EL (cell line): ENCODE measurements around the gene TRPM1.

Experiments
- DNase-seq: peaks from one replicate; pipeline ENCODE4 v3.0.0-alpha.2; 2016

The TRPM1 gene

DNA sequence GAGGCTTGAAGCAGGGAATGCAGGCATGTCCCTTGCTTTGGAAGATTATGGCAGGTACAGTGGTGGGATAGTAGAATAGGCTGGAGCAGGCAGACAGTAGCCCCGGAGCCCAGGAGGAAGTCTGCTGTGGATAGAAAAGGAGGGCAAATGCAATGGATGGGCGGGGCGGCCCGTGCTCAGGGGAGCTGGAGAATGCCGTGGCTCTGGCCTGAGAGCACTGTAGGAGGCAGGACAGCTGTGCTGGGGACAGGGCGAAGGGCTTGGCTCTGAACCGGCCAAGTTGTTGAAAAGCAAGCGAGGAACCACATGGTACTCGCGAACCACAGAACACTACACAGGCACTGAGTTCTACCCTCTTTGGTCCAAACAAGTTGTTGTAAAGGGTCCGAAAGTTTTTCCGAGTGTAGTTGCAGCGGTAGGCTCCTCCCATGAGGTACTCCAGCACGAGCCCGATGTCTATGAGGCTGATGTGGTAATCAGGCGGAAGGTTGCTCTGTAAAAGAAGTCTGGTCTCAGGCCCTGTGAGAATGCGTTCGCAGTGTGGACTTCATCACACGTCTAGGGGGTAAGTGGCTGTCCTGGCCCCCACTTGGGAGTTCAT, 54.7 kb downstream of the TRPM1 start:
- no peak for DNase-seq

DNA sequence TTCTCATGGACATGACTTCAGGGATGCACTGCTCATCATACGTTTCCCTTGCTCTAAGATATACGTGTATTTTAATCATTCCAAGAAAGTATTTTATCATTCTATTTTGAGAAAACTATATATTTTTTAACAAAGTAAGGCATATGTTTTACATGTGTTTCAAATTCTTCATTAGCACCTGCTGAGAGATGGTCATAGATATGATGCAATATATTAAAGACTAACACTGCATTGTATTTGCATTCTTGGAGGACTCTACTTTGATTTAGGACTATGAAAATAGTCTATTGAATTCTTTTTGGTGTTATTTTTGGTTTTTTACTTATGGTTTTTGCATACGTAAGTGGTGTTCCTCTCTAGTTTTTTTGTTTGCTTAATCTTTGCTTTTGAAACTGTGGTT, 55.9 kb downstream of the TRPM1 start:
- DNase-seq: no peak

DNA sequence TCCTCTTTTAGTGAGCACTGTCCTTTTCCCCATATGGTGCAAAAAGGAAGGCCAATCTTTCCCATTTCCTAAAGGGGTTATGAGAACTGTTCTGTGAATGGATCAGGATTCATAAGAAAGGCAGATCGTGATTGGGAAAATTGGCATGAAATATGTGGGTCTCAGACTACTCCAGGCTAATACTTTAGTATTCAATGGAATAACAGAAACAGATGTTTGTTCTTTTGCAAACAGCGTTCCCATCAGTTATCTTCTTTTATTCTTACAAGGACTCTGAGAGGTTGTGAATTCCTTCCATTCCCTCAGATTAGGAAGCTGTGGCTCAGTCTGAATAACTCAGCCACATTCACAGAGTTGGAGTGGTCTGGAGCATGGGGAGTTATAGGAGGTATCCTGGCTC, 58.8 kb downstream of the TRPM1 start:
- no peak for DNase-seq

DNA sequence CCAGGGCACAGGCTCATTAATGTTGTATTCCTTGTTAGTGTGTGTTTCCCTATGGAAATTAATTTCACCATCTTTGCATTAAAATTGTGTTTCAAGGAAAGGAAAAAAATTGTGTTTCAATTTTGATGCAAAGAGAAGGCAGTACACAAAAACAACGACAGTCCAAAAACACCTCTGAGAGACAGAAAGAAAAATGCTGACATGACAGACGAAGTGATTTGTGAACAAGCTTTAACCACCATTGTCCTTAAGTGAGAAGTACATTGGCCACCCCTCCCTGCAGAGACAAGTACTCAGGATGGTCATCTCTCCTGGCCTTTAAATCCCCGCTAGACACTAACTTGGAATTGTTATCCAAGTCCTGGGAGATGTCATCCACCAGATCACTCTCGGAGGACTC, 59.9 kb downstream of the TRPM1 start:
- DNase-seq: no peak

DNA sequence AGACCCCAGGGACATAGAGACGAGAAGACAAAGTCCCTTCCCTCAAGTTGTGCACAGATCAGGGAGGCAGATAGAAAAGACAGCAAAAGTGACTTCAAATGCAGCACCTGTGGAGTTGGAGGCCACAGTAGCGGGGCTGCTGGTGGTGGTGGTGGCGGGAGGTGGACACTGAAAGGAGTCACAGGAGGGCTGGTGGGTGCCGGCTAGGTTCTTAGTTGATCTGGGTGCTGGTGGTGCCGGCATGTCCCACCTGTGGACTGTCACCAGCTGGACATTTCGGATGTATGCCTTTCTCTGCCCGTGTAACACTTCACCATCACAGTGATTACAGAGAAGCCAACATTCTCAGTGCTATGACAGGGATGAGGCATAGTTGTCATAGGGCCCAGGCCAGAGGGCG, 60.9 kb downstream of the TRPM1 start:
- DNase-seq: no peak

DNA sequence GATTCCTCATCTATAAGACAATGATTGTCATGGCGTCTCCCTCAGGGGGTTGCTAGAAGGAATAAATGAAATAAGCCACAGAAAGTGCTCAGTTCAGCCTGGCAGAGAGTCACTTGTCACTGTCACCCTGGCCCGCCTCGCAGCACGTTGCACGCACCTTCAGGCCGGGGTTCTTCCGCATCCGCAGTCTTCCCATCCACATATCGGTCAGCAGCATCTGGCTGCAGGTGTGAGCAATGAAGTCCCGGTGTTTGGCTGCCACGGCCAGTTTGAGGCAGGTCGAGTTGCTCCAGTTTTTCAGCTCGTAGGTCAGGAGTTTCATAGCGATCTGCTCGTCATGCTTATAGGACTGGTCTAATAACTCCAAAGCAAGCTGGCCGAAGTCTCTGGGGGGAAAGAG, 61.6 kb downstream of the TRPM1 start:
- no peak for DNase-seq

DNA sequence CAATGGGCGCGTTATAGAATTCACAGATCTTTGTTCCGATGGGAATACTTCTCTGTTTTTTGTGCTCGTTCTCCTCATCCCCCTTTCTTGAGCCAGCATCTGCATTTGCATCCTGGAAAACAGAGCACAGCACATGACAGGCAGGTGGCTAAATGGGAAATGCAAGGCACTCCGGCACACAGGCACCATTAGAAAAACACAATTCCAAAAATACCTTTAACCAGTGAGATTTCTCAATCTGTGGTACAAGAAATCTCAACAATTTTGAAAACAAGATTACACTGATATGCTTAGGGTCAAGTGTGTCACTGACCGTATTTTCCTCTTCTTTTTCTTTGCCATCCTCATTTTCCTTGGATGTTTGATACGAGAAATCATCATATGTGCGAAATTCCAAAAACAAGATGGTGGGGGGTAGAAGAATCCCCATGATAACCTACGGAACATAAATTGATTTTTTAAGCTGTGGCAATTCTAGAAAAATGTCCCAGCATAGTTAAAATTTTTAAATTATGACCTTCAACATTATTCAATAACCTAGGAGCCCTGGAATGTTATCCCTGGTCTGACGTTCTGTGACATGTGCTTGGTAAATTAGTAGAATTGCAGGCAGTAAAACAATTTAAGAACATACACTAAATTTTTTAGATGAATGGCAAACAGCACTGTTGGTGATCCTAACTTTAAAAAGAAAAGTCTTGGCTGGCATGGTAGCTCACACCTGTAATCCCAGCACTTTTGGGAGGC, 63.6 kb downstream of the TRPM1 start:
- no peak for DNase-seq

DNA sequence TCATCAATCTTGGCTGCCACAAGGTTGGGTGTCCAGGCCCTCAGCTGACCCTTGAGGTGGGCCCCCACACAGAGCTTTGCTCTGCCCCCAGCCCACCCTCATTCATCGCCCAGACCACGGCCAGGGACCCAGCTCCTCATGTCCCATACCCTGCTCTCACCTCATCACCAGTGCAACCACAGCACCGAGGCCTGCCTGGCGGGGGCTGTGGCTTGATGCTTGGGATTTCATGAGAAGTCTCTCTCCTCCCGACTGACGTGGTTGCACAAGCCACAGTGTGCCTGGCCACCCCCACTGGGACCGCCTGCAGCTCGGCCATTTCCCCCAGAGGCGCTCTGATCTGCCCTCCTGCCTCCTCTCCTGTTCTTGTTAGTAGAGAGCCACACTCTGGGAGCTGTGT, 64.7 kb downstream of the TRPM1 start:
- DNase-seq: no peak

DNA sequence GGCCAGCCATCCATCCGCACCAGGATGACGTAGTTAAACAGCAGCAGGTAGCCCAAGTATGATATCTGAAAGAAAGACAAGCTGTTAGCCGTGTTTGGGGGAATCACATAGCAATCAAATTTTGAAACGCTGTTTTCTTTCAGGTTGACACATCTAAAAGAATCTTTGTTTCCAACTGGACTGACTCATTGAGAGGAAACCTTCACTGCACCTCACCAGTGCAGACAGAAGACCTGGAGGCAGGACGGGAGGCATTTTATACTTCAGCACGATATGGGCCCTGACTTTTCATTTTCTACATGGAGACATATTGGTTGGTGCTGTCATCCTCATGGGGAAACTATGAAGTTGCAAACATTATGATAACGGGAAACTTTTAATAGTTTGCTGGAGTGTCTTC, 65.9 kb downstream of the TRPM1 start:
- DNase-seq: no peak

DNA sequence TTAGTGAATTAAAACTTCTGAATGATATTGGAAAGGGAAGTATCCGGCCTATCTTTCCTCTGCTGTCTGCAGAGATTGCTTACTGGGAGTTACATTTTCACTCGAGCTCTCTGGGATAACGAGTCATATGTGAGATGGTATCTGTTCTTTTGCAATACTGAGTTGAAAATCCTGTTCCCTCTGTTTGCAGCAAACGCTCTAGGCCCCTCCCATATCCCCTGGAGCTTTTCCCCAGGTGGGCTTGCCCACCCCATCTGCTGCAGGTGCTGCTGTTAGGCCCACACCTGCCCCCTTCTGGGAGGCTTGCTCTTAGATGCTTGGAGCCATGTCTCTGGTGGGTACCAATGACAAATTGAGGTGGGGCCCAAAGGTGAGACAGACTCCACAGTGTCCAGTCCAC, 67.4 kb downstream of the TRPM1 start:
- no peak for DNase-seq

DNA sequence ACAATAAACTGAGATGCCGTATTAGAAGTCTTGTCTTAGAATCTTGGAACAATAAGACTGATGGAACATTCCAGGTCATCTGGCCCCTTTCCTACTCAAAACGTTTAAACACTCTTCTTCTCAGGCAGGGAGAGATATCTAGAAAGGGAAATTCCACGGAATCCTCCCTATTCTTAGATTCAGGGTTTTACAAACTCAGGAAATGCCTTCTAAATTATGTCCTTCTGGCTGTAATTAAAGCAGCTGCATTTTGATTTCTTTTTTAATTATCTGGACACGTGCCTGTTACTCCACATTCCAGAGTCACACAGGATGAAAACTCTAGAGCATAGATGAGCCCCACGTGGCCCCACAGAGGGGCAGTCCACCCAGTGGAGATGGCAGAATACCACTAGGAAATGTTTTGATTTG, 68.6 kb downstream of the TRPM1 start:
- DNase-seq: peak; percentile 55

DNA sequence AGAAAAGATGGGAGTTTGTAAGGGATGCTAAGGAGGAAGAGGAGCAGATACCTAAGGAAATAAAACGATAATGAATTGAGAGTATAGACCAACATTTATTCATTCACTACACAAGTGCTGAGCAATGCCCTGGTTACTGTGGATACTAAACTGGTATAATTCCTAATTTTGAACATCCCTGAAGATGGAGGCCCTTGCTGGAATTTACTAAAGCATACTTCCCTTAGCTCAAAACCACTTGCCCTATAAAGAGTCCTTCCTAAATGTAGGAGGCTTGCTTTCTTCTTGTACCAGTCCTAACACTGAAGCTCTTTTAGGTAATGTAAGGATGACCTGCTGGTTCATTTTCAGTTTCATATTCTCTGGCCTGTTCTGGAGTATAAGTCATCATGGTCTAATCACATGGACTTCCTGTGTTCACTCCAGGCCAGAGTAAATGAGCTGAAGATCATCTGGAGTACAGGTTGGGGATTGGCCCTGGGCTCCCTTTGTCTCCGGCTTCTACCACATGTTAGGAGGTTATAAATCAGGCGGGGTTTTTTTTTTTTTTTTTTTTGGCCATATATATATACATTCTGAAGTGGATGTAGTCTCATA, 70.0 kb downstream of the TRPM1 start:
- peak; percentile 66 for DNase-seq

DNA sequence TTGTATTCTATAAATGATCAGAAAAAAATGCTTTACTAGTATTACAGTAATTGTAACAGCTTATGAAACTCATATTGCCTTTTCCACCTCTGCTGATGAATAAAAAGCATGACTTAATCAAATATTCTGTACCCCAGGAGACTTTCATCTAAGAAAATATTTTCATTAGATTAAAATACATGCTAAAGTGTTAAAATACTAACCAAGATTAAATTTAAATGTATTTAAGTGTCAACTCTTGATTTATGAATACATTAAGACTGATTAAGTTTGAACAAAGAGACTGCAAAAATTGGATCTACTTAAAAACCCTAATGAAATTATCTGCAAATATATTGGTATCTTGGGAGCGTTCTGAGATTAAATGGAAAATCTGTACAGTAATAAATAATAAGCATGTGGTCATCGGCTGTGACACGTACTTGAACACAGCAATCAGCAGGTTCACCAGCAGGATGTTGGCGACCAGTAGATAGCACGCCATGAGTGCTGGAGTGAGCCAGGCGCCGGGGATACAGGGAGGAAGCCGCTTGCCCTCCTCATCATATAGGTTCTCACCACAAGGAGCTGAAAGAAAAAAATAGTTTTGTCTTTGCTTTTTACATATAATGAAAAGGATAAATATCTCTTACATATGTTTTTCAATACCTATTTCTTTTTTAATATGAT, 73.5 kb downstream of the TRPM1 start:
- DNase-seq: no peak

DNA sequence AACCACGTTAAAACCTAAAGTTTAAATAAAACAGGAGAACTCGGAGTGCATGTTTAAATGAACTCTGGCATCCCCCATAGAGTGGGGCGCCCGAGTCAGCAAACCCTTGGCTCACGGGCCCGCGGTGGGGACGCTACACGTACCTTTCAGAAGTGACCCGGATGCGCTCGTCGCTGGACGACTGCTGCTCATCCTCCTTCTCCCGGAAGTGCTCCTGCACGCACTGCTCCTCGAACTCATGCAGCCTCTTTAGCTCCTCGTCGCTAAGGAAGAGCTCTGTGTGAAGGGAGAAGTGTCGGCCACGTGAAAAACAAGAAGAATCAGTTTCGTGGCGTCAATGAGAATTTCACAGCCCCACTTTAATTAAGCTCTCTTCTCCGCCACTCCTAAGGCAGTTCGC, 75.5 kb downstream of the TRPM1 start:
- no peak for DNase-seq

DNA sequence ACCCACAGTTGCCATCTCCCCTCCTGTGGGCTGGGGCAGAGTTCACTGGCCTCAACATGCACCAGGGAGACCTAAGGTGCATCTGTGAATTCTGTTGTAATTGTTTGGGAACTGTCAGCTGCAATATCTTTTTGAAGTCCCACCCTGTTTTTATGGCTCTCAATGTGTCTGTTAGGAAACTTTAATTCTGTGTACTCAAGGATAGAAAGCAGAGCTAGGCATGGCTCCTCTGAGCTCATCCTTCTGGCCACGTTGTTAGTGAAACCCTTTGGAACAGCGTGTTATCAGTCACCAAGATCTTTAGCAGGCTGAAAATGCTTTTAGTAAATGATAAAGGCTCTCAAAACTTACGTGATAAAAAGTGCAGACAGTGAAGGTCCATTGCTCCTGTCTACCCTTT, 76.5 kb downstream of the TRPM1 start:
- peak; percentile 63 for DNase-seq

DNA sequence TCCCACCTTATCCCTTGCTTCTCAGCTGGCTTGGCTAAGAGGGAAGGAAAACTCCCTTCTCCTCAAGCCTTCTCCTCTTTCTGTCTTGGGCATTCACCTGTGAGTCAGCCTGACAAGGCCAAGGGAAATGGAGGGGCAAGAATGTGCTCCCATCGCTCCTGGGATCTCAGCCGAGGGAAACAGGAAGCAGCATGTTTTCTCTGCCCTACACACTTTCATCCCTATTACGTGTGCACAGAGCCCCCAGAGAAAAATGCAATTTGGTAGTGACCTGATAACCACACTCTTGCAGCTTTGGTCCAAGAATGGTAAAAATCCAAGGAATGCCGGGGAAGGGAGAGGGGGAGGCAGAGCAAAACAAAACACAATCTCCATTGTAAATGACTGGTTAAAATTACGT, 77.2 kb downstream of the TRPM1 start:
- DNase-seq: peak; percentile 99

DNA sequence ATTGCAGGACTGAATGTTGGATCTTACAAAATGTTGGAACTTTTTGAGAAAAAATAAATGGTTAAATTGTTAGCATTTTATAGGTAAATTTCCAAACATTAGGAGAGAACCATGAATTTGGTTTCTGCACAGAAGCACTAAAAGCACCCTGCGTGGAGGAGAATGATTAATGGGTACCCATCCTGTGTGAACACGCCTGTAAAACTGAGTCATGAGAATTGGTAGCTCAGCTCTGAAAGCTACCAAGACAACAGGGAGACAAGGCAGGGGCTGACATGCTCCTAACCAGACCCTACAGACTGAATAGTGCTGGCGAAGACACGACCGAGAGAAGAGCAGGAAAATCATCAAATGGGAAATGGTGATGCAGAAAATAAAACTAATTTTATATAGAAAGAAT, 77.7 kb downstream of the TRPM1 start:
- peak; percentile 41 for DNase-seq

DNA sequence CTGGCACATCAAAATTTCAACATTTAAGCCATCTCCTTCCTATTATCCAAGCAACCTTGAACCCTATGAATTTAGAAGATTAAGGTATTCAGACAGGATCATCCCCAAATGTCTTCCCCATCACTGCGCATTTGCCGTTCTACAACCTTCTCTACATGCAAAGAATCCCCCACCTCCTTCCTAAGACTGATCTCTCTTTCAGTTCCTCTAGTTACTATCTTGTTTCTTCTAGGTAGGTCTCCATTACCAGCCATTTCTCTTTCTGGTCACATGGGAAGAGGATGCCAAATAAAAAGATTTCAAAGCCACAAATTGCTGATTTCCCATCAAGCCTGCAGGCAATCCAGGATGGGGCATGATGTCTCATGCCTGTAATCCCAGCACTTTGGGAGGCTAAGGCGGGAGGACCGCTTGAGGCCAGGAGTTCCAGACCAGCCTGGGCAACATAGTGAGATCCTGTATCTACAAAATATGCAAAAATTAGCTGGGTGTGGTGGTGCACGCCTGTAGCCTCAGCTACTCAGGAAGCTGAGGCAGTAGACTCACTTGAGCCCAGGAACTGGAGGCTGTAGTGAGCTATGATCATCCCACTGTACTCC, 80.4 kb downstream of the TRPM1 start:
- DNase-seq: no peak

DNA sequence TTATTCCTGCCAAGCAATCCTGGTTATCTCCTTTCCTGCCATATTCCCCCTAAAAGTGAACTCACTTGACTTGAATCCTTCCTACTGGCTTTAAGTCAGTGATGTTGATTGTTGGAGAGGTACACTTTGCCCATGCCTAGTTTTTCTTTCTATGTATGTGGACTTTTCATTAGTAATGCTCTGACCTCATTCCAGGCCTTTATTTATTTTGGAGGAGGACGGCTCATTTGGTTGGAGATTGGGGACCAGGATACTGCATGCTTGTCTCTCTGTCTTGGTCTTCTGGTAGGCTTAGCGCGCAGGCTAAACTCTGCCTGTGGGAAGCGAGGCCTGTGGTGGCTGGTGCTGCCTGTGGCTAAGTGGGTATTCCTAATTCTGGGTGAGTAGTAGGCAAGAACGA, 81.0 kb downstream of the TRPM1 start:
- no peak for DNase-seq

DNA sequence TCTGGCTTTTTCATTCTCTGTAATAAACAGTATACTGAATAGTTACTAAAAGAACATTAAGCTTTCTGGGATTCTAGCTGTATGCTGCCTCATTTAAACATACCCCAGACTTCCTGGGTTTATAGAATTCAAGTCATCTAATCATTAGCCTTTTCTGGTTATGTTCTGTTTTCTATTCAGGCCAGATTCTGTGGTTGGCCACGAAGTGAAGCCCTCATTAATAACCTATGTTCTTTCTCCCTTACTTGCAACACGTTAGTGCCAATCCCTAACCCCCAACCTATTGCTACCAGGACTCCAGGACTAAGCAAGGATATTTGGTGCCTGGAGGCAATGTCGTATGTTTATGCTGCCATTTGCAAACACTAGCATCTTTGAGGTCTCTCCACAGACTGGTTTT, 81.5 kb downstream of the TRPM1 start:
- no peak for DNase-seq

DNA sequence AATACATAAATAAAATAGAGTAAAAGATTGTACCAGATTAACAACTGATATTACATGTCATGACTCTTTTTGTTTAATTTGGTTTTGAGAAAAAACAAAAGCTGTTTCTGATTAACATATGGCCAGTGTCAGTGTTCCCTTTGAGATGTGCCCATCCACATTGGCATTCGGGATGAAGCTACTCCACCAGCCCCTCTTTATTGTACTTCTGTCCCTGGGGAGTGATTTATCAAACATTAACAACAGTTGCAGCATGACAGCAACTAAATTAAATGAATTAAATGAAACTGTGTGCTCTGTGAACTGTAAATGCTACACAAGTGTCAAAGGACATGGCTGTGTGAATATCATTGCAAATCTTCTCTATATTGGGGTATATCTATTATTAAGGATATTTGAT, 84.2 kb downstream of the TRPM1 start:
- DNase-seq: no peak

DNA sequence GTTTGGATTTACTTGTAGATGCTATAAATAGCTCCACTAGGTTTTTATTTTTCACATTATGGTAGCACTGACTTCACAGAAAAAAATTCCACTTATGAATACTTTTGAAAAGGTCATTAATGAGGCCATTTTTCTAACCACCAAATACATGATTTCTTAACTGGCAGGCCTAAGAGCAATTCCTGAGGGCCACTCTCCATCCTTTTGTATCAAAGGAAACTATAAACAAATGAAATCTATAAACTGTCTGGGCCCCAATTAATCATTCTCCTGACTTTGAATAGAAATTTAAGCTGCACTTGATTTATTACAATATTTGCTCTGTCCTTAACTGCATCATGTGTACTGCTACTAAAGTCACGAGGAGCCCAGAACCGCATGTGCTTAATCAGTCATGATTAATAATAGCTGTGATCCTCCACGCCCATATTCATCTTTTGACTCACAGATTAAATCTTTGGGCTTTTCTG, 85.0 kb downstream of the TRPM1 start:
- DNase-seq: peak; percentile 86

DNA sequence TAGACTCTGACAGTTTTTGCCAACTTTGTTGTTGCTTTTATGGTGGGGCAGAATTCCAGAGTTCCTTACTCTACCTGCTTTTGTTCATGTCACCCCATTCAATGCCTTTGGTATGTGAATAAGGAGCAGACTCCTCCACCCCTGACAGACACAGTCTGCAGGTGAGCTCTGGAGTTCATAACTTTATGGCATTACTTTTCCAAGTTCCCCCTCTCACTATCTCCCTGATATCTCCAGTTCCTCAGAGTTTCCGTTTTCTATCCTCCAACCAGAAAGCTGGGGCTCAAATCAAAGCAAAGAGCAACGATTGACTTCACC, 87.0 kb downstream of the TRPM1 start:
- DNase-seq: no peak
